Measurements from ENCODE around the gene EFTUD2. TPM values are rescaled to one million over a fixed set of nuclear protein-coding genes. Genes with fewer than 3 reads are reported as not detected.

Gene EFTUD2
- total and polyA plus RNA-seq, 2 of the 13 experiments (the other 11 are each of a cell fraction or from before 2014, with no cell fraction given) = 111 to 137 TPM

DNA sequence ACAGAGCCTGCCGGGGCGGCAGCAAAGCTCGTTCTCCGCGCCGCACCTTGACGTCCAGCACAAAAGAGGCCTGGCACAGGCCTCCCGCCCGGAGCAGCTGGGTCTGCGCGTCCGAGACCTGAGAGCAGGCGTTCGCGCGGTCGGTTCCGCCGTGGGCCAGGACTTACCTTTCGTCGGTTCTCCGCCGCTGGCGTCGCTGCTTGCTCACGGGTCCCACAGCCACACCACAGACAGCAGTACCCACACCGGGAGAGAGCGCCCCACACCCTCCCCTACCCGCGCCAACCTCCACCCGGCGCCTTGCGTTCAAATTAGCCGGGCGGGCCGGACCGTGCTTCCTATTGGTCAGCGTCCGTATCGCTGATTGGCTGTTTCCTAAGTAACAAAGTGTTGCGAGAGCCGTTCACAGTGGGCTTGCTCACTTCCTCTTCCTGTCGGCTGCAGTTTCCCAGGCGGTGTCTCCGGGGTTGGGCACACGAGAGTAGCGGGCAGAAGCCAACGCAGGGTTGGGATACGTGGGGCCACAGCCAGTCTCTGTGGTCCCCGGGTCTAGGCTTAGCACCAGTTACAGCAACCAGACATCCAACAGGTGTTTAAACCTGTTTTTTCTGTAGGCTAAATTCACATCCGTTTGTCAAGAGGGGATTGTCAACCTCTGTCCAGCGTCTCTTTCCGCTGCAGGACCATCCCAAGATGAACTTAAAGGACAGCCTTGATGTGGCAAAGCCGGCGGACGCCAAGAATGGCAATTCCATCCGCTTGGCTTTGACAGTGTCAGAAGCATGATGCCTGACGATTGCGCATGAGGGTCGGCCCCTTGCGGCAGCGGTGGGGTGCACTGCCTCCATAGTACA is 48.4 kb upstream of the EFTUD2 start, which contains the start of gene KIF18B (continued):
- TF ChIP-seq, protein P1, sequence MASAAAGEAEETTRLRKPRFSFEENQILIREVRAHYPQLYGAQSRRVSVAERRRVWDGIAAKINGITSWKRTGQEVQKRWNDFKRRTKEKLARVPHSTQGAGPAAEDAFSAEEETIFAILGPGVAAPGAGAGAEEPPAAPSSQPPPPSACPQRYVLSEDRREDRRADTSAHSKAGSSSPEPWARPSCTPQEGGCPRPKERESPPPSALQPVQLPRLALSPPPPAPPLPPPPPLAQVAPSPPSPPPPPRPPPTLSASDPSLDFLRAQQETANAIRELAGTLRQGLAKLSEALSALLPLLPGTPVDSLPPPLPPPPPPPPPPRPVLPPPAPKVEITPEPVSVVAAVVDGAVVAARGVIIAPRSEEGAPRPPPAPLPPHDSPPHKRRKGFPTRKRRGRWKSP (CRISPR knock-in tag; IDR thresholded peaks at IDR 0.05) = peak; percentile 65; the same call in 1 of the 2 replicates
- TF ChIP-seq, protein P2, sequence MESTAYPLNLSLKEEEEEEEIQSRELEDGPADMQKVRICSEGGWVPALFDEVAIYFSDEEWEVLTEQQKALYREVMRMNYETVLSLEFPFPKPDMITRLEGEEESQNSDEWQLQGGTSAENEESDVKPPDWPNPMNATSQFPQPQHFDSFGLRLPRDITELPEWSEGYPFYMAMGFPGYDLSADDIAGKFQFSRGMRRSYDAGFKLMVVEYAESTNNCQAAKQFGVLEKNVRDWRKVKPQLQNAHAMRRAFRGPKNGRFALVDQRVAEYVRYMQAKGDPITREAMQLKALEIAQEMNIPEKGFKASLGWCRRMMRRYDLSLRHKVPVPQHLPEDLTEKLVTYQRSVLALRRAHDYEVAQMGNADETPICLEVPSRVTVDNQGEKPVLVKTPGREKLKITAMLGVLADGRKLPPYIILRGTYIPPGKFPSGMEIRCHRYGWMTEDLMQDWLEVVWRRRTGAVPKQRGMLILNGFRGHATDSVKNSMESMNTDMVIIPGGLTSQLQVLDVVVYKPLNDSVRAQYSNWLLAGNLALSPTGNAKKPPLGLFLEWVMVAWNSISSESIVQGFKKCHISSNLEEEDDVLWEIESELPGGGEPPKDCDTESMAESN (CRISPR knock-in tag; conservative IDR thresholded peaks at IDR 0.05) = peak; percentile 98
- TF ChIP-seq, protein P3, sequence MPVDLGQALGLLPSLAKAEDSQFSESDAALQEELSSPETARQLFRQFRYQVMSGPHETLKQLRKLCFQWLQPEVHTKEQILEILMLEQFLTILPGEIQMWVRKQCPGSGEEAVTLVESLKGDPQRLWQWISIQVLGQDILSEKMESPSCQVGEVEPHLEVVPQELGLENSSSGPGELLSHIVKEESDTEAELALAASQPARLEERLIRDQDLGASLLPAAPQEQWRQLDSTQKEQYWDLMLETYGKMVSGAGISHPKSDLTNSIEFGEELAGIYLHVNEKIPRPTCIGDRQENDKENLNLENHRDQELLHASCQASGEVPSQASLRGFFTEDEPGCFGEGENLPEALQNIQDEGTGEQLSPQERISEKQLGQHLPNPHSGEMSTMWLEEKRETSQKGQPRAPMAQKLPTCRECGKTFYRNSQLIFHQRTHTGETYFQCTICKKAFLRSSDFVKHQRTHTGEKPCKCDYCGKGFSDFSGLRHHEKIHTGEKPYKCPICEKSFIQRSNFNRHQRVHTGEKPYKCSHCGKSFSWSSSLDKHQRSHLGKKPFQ (CRISPR knock-in tag; IDR thresholded peaks at IDR 0.05; ENCODE audit: insufficient replicate concordance) = no peak
- TF ChIP-seq SCMH1 (CRISPR knock-in tag; IDR thresholded peaks at IDR 0.05; ENCODE audit: borderline replicate concordance) = no peak
- no peak for TF ChIP-seq ZNF670 (CRISPR knock-in tag; IDR thresholded peaks at IDR 0.05; ENCODE audit: borderline replicate concordance)
- TF ChIP-seq DPF2 (CRISPR knock-in tag; IDR thresholded peaks at IDR 0.05; ENCODE audit: borderline replicate concordance, low read depth) = no peak
- TF ChIP-seq, protein P4, sequence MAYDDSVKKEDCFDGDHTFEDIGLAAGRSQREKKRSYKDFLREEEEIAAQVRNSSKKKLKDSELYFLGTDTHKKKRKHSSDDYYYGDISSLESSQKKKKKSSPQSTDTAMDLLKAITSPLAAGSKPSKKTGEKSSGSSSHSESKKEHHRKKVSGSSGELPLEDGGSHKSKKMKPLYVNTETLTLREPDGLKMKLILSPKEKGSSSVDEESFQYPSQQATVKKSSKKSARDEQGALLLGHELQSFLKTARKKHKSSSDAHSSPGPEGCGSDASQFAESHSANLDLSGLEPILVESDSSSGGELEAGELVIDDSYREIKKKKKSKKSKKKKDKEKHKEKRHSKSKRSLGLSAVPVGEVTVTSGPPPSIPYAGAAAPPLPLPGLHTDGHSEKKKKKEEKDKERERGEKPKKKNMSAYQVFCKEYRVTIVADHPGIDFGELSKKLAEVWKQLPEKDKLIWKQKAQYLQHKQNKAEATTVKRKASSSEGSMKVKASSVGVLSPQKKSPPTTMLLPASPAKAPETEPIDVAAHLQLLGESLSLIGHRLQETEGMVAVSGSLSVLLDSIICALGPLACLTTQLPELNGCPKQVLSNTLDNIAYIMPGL (CRISPR knock-in tag; IDR thresholded peaks at IDR 0.05; ENCODE audit: borderline replicate concordance in 1 of 2, low read depth in 1 of 2) = peak; percentile 23 to 85; a peak in 3 of 4 replicates
- TF ChIP-seq, protein P5, sequence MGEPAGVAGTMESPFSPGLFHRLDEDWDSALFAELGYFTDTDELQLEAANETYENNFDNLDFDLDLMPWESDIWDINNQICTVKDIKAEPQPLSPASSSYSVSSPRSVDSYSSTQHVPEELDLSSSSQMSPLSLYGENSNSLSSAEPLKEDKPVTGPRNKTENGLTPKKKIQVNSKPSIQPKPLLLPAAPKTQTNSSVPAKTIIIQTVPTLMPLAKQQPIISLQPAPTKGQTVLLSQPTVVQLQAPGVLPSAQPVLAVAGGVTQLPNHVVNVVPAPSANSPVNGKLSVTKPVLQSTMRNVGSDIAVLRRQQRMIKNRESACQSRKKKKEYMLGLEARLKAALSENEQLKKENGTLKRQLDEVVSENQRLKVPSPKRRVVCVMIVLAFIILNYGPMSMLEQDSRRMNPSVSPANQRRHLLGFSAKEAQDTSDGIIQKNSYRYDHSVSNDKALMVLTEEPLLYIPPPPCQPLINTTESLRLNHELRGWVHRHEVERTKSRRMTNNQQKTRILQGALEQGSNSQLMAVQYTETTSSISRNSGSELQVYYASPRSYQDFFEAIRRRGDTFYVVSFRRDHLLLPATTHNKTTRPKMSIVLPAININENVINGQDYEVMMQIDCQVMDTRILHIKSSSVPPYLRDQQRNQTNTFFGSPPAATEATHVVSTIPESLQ (CRISPR knock-in tag; conservative IDR thresholded peaks at IDR 0.05) = no peak
- TF ChIP-seq, protein P6, sequence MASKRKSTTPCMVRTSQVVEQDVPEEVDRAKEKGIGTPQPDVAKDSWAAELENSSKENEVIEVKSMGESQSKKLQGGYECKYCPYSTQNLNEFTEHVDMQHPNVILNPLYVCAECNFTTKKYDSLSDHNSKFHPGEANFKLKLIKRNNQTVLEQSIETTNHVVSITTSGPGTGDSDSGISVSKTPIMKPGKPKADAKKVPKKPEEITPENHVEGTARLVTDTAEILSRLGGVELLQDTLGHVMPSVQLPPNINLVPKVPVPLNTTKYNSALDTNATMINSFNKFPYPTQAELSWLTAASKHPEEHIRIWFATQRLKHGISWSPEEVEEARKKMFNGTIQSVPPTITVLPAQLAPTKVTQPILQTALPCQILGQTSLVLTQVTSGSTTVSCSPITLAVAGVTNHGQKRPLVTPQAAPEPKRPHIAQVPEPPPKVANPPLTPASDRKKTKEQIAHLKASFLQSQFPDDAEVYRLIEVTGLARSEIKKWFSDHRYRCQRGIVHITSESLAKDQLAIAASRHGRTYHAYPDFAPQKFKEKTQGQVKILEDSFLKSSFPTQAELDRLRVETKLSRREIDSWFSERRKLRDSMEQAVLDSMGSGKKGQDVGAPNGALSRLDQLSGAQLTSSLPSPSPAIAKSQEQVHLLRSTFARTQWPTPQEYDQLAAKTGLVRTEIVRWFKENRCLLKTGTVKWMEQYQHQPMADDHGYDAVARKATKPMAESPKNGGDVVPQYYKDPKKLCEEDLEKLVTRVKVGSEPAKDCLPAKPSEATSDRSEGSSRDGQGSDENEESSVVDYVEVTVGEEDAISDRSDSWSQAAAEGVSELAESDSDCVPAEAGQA (IDR thresholded peaks at IDR 0.05; ENCODE audit: low read depth) = no peak
- TF ChIP-seq, protein P6 (CRISPR knock-in tag; IDR thresholded peaks at IDR 0.05; ENCODE audit: borderline replicate concordance) = no peak; the same call in 1 of the 2 replicates
- no peak; the same call in none of the 2 replicates for TF ChIP-seq FOXC1 (CRISPR knock-in tag; IDR thresholded peaks at IDR 0.05; ENCODE audit: borderline replicate concordance)
